Left hindlimb (tissue), 1 donor: ENCODE data around the gene GSDME.
"Not testable (repeated sequence)": the region's sequence is repeated elsewhere in the genome, so short reads cannot be mapped to it uniquely, and the experiment has no call there.

Experiments used
- DNase-seq: peaks from one replicate; pipeline ENCODE4 v3.0.0-alpha.2; 2018

The GSDME gene

GRCh38 chr7:24757353-24758275 is at the start of gene GSDME:
Gene GSDME, minus strand, starts transcription at chr7:24757464. Its CDS starts 7,690 bp downstream, at chr7:24749774.
- DNase-seq: no peak

GRCh38 chr7:24802300-24802699 is 45.0 kb upstream of the GSDME start:
- DNase-seq: no peak

- DNase-seq: no peak
Measured at GRCh38 chr7:24801883-24802282, 44.6 kb upstream of the GSDME start.

DNA sequence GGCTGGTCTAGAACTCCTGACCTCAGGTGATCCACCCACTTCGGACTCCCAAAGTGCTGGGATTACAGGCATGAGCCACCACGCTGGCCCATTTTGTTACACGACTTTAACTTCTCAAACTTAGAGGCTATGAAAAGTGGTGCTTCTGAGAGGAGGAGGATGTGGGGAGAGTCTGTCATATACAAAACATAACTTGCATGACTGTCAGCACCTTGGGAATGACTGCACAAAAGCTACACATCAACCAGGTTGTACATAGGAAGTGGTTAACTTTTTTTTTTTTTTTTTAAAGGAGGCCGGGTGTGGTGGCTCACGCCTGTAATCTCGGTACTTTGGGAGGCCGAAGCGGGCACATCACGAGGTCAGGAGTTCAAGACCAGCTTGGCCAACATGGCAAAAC is 43.4 kb upstream of the GSDME start:
- DNase-seq: no peak

DNA sequence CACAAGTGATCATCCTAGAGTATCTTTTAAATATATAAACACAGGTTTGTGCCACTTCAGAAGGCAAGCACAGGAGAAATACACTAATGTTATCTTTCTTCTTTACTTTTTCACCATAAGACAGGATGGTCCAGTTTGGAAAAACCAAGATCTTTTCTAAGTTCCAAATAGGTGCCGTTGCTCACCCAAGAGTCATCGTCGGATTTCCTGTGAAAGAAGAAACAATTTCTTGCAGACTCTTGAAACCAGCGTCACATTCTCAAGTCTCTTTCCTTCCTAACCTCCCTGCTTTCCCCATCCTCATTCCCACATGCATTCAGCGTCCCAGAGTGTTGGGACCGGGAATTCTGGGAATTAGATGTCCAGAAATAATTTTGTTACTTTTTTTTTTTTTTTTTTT is 42.8 kb upstream of the GSDME start:
- no peak for DNase-seq

DNA sequence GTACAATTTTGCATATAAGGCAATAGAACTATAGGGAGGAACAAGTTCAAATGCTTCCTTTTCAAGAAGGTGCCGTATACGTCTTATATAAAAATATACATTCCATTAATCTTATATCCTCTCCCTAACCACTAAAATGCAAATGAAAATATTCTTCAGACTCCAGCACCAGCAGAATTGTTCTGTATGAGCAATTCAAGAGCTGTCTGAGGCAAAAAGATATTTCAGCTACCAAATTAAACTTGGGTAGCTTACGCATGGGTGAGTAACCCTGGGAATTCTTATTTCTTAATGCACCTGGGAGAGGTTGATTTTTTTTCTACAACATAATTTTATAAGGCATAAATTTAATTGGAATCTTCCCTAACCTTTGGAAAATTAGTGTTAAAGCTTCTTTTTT is 42.2 kb upstream of the GSDME start:
- no peak for DNase-seq

DNA sequence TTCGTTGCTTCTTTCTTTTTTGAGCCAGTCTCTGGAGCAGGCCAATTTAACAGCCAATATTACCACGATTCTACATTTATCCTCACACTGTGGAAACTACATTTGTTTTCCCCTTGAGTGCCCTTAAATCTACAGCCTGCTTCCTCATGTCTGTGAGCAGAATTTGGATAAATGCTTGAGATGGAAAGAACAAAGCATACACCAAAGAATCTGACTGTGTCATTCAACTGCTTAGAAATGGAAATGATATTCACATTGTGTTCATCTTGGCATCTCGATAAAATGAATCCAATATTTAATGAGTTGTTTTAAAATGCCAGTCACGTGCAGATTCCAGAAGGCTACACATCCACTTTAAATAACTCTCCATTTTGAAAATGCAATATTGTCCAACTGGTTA is 41.0 kb upstream of the GSDME start:
- DNase-seq: no peak

GRCh38 chr7:24797270-24797669 is 40.0 kb upstream of the GSDME start:
- DNase-seq: no peak

- no peak for DNase-seq
Measured at GRCh38 chr7:24795407-24795767, 38.1 kb upstream of the GSDME start.

DNA sequence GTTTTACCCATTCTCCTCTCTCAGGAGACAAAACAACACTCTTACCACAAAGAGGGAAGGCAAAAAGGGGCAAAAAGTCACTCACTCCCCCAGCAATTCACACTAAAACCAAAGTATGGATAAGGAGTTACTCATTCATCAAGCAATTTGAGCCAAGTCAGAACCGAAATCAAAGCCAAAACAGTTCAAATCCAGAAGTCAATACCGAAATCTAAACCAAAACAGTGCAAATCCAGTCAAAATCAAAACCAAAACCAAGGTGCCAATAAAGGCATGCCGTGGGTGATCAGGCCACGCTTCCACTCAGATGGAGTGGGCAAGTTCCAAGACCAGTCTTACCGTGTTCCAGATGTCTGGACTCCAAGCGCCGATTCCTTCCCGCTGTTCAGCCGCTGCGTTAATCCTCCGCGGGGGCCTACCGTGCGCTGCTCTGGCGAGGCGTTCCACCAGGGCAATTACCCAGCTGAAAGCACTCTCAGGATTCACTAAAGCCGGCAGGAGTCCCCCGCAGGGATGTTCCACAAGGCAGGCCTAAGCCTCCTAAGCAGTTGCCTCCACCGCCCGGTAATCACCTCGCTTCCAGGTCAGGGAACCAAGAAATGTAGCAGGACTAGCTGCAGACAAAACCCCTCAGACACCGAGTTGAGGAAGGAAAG is 37.6 kb upstream of the GSDME start:
- not testable (repeated sequence) for DNase-seq

- no peak for DNase-seq
Measured at GRCh38 chr7:24793982-24794648, 36.9 kb upstream of the GSDME start.

- no peak for DNase-seq
Measured at GRCh38 chr7:24788961-24789576, 31.8 kb upstream of the GSDME start.

- no peak for DNase-seq
Measured at GRCh38 chr7:24788075-24788474, 30.8 kb upstream of the GSDME start.

GRCh38 chr7:24786941-24787340 is 29.7 kb upstream of the GSDME start:
- DNase-seq: no peak

GRCh38 chr7:24786306-24786705 is 29.0 kb upstream of the GSDME start:
- DNase-seq: no peak

DNA sequence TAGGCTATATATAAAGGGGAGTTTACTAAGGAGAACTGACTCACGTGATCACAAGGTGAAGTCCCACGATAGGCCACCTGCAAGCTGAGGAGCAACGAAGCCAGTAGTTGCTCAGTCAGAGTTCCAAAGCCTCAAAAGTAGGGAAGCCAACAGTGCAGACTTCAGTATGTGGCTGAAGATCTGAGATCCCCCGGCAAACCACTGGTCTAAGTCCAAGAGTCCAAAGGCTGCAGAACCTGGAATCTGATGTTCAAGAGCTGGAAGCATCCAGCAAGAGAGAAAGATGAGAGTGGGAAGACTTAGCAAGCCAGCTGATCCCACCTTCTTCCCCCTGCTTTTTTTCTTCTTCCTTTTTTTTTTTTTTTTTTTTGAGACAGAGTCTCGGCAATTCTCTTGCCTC is 27.0 kb upstream of the GSDME start:
- DNase-seq: no peak

DNA sequence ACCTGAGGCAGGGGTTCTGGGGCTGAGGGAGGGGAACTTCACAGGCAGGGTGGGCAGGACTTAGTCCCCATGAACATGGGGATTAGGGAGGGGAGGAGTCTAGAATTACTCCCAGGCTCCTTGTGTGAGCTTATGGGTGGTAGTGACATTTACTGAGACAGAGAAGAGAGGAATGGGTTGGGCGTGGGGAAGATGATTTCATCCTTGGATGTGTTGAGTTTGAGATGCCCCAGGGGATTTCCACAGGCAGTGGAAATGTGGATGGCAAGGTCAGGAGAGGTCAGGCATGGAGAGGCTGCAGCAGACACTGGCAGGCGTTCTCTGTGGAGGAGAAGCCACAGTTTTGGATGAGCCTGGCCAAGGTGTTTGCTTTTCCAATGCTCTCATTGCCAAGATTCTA is 26.4 kb upstream of the GSDME start:
- DNase-seq: no peak

DNA sequence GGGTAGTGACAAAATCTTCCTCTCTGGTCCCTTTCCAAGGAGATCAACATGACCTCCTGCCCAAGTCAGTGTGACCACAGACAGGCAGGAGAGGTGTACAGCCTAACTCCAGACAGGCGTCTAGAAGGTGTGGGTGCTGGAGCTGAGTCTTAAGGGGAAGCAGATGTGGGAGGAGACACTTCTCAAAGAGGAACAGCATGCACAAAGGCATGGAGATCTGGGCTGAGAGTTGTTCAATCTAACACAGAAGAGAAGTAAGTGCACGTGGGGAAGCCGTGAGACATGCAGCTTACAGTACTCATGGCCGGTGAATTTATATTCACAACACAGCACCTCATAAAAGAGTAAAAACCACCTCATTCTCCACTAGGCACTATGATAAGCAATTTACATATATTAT is 23.8 kb upstream of the GSDME start:
- no peak for DNase-seq

GRCh38 chr7:24779283-24779655 is 22.0 kb upstream of the GSDME start:
- no peak for DNase-seq

- DNase-seq: no peak
Measured at GRCh38 chr7:24778543-24779282, 21.4 kb upstream of the GSDME start.

DNA sequence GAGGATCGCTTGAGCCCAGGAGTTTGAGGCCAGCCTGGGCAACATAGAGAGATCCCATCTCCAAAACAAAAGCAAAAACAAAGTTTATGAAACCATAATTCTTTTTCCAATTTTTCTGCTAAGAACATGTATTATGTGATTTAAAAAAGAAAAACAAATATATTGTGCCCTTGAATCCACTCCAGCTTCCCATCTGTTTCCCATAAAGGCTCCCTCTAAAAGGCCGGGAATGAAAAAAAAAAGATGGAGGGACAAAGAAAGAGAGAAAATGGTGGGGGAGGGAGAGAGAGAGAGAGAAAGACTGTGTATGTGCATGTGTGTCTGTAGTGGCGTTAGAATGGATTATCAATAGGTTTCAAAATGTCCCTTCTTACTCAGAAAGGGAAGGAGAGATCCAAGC is 20.5 kb upstream of the GSDME start:
- DNase-seq: no peak

- no peak for DNase-seq
Measured at GRCh38 chr7:24773646-24774045, 16.4 kb upstream of the GSDME start.

GRCh38 chr7:24769851-24770250 is 12.6 kb upstream of the GSDME start:
- DNase-seq: no peak
